RWPE2 (cell line): ENCODE data around the gene LIMA1.
A peak's percentile ranks its signal among the peaks of the same experiment; 100 is the strongest.

Experiments used
- ATAC-seq: fragments of 200-7000 bp; cut with Tn5 transposase; 3 replicates; pipeline ENCODE4 v1.9.1; 2021; ENCODE audit warnings: low read depth
- DNase-seq: peaks from one replicate; pipeline ENCODE4 v3.0.0-alpha.2; 2020; ENCODE audit warnings: low spot score
- H3K27ac ChIP-seq: fragments of 450-650 bp; 2 replicates; pipeline ENCODE4 v1.5.1; 2017; ENCODE audit warnings: mild to moderate bottlenecking; ENCODE audit not compliant: poor library complexity, severe bottlenecking
- H3K27me3 ChIP-seq: fragments of 250-450 bp; sonication (Bioruptor Pico); 2 replicates; pipeline ENCODE4 v1.5.1; 2021; ENCODE audit warnings: mild to moderate bottlenecking, moderate library complexity; ENCODE audit not compliant: insufficient read depth, poor library complexity, severe bottlenecking
- H3K36me3 ChIP-seq: fragments of 250-450 bp; sonication (Bioruptor Pico); 2 replicates; pipeline ENCODE4 v1.5.1; 2020; ENCODE audit warnings: low read depth, mild to moderate bottlenecking, moderate library complexity
- H3K4me1 ChIP-seq: fragments of 250-450 bp; sonication (Bioruptor Pico); 2 replicates; pipeline ENCODE4 v1.5.1; 2021; ENCODE audit warnings: mild to moderate bottlenecking, moderate library complexity; ENCODE audit not compliant: insufficient read depth, poor library complexity, severe bottlenecking
- H3K4me3 ChIP-seq: fragments of 250-450 bp; sonication (Bioruptor Pico); 2 replicates; pipeline ENCODE4 v1.5.1; 2021; ENCODE audit warnings: mild to moderate bottlenecking, moderate library complexity; ENCODE audit not compliant: severe bottlenecking
- H3K9me3 ChIP-seq: fragments of 250-450 bp; sonication (Bioruptor Pico); 2 replicates; pipeline ENCODE4 v1.5.1; 2021; ENCODE audit warnings: mild to moderate bottlenecking, moderate library complexity; ENCODE audit not compliant: severe bottlenecking
- TF ChIP-seq, protein P1 (sequence below): fragments of 450-650 bp; IDR thresholded peaks from one replicate; pipeline ENCODE4 v1.5.1; 2017; ENCODE audit warnings: mild to moderate bottlenecking, moderate library complexity; ENCODE audit not compliant: poor library complexity, severe bottlenecking

Gene LIMA1

DNA sequence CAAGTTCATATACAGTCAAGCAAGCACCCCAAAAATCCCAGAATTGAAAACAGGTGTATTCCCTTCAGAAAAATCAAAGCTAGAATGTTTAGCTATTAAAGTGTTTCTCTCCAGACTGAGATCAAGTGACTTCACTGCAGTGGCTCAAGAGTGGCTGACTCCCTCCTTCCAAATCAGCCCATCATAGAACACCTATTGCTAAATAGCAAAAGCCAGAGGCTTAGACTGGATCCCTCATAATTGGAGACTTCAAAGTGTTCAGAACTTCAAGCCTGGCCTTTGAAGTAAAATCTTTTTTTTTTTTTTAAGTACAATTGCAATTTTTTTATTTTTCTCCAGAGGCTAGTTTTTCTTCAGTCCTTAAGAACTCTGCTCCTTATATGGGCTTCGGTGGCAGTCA is 66.1 kb downstream of the LIMA1 start:
- DNase-seq, result no peak
- Histone ChIP-seq H3K9me3 (no peaks in the 10 kb centered on the region), H3K4me3 (no peak overlapping the region), H3K4me1 (peaks cover 76% of the 10 kb centered on the region), H3K36me3 (peaks cover 84% of the 10 kb centered on the region), H3K27me3 (no peaks in the 10 kb centered on the region), H3K27ac (peak overlapping the region; percentile 99)
- no peak for ATAC-seq
- TF ChIP-seq, protein P1, sequence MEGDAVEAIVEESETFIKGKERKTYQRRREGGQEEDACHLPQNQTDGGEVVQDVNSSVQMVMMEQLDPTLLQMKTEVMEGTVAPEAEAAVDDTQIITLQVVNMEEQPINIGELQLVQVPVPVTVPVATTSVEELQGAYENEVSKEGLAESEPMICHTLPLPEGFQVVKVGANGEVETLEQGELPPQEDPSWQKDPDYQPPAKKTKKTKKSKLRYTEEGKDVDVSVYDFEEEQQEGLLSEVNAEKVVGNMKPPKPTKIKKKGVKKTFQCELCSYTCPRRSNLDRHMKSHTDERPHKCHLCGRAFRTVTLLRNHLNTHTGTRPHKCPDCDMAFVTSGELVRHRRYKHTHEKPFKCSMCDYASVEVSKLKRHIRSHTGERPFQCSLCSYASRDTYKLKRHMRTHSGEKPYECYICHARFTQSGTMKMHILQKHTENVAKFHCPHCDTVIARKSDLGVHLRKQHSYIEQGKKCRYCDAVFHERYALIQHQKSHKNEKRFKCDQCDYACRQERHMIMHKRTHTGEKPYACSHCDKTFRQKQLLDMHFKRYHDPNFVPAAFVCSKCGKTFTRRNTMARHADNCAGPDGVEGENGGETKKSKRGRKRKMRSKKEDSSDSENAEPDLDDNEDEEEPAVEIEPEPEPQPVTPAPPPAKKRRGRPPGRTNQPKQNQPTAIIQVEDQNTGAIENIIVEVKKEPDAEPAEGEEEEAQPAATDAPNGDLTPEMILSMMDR, result no peak

DNA sequence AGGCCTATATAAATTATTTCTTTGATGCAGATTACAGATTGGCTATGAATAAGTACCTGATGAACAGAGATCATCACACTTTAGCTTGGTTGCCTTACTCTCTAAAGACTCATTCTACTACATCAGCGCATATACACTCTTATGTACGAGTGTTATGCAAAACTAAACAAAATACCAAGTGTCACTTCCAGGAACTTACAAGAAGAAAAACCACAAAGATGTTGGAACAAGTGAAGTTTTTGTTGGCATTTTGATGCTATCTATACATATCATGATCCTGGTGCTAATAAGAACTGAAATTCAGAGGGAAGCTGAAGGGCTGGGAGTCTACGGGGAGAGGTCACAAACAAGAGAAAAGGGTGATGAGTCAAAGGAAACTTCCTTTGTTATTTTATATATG is 68.3 kb downstream of the LIMA1 start:
- H3K9me3 ChIP-seq, result no peaks in the 10 kb centered on the region
- TF ChIP-seq, protein P1, result no peak
- peak; percentile 28; the same call in 2 of the 3 replicates for ATAC-seq
- H3K4me1 ChIP-seq, result peaks cover 92% of the 10 kb centered on the region
- DNase-seq, result no peak
- no peak overlapping the region for H3K4me3 ChIP-seq
- H3K27me3 ChIP-seq, result no peaks in the 10 kb centered on the region
- H3K27ac ChIP-seq, result peak overlapping the region; percentile 99
- H3K36me3 ChIP-seq, result peaks cover 90% of the 10 kb centered on the region

DNA sequence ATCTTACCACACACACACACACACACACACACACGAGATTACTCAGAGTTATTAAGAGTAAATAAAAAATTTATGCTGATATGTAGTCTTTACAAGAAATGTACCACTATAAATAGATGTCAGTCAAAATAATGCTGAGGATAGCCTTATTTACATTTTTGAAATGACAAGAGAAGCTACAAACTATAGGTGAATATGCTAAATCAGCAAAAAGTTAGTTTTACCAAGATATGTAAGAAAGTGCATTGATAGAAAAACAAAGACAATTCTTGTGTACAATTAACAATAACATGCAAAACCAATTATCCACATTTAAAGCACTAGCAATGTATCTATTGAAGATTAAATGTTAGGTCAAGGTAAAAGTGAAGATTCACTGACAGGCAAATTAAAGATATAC is 69.3 kb downstream of the LIMA1 start:
- Histone ChIP-seq H3K36me3 (peaks cover 89% of the 10 kb centered on the region), H3K27ac (peak overlapping the region; percentile 99), H3K4me1 (peaks cover 89% of the 10 kb centered on the region), H3K4me3 (no peak overlapping the region), H3K27me3 (no peaks in the 10 kb centered on the region), H3K9me3 (no peaks in the 10 kb centered on the region)
- DNase-seq (no peak), ATAC-seq (no peak)
- TF ChIP-seq, protein P1, result no peak

DNA sequence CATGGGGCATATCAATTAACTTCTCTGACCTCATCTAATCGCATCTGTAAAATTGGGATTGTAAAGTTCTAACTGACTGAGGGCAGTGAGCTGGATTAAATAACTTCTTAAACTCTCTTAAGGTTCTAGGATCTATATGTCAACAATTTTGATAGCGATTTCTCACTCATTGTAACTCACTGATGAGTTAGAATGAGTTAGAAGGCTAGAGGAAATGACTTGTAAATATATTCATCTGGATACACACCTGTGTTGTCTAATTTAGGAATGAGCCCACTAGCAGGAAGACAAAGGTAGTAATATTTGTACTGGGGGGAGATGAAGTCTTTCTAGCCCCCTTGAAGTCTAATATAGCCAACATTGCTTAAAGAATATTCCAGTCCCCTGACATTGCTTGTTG is 69.9 kb downstream of the LIMA1 start:
- Histone ChIP-seq H3K4me3 (no peak overlapping the region), H3K9me3 (no peaks in the 10 kb centered on the region), H3K4me1 (peaks cover 89% of the 10 kb centered on the region), H3K36me3 (peaks cover 87% of the 10 kb centered on the region), H3K27me3 (no peaks in the 10 kb centered on the region), H3K27ac (peak overlapping the region; percentile 99)
- ATAC-seq, result no peak
- TF ChIP-seq, protein P1, result no peak
- no peak for DNase-seq

DNA sequence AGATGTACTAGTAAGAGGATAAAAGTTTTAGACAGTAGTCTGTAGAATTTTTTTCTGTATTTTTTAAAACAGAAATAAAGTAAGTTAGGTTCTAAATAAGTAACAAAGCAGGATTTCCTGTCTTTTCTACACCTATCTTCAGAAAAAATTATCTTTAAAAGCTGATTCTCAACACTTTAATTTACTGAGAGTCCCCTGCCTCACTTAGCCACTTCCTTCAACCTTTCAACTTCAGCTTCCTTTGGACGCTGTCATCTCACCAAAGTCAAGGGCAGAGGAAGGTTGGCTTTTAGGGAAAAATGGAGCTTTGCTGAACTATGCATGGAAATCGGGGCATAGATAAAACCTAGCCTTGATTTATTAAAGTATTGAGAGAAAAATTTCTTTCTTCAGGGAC is 71.3 kb downstream of the LIMA1 start:
- TF ChIP-seq, protein P1, result no peak
- Histone ChIP-seq H3K27me3 (no peaks in the 10 kb centered on the region), H3K4me3 (no peak overlapping the region), H3K4me1 (peaks cover 81% of the 10 kb centered on the region), H3K27ac (peak overlapping the region; percentile 99), H3K9me3 (no peaks in the 10 kb centered on the region), H3K36me3 (peaks cover 87% of the 10 kb centered on the region)
- DNase-seq (no peak), ATAC-seq (no peak)
